ENCODE data around the gene ADGRG7.

The ADGRG7 gene

DNA sequence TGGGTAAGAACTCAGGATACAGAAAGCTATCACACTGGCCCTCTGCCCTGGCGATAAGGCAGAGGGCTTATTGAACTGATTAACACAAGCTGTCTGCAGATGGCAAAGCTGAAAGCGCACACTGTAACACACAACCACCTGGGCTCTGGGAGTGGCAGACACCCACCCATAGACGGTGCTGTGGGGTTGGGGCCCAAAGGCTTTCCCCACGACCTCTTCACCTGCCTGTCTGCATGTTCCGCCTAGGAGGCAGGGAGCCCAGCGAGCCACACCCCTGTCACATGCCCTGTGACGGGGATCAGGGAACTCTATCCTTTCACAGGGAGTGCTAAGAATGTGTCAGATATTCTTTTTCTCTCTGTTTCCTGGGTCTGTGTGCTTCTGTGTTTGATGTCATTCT is 87.8 kb downstream of the ADGRG7 start:
- no peak for DNase-seq (ENCODE audit: extremely low read depth in 1 of 2, low read depth in 1 of 2)

DNA sequence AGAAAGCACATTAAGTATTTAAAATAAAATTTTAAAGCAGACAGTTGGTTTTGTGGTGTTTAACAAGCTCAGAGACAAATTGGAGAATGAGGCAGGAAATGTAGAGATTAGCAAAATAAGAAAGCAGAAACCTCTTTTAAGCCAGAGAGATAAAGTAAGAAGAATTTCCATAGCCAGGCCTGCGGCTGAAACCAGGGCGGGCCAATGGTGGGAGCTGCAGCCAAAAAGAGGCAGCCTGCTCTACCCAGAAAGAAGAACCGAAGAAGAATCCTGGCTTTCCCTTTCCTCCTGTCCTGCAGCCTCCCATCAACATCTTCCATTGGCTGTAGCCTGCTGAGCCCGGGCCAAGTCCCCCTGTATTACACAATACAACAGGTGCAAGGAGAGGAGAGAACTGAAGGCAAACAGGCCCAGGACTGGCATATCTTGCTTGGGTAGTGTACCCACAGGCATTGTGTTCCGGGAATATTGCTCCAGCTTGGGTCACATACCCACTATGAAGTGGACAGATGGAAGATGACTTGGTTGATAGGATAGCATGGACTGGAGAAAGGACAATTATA is 88.4 kb downstream of the ADGRG7 start:
- no peak for DNase-seq (ENCODE audit: extremely low read depth in 1 of 2, low read depth in 1 of 2)

DNA sequence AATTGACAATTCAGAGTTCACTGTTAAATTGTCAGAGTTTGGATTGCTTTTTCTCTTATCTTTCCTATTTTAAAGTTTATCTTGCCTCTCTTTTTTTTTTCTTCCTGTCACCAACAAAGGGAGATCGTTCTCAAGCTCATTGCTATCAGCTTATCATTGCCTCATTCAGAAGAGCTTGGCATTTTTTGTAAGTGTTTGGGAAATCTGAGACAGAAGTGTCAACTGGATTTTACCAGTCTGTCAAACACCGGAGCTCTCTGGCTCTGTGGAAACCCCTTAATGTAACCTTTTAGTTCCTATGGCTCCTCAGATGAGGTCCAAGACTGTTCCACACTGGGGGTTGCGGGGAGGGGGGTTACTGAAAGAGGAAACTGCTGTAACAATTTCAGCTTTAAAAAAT is 89.3 kb downstream of the ADGRG7 start:
- no peak for DNase-seq (ENCODE audit: extremely low read depth in 1 of 2, low read depth in 1 of 2)

DNA sequence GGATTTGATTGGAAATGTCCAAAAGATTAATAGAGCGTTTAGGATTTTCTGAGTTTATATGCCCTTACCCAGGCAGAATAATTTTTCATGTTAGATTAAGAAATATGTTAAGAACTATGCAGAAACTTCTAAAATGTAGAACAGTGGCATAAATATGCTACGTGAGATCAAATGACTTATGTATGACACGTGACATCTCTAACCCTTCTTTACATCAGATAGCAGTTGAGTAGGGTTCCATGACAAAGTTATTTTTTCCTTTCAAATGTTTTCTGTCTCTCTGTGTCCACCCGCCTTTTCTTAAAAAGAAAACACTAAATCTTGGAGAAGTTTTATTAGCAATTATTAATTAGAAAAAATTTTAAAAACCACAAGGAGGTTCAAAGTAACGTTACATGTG is 91.3 kb downstream of the ADGRG7 start:
- DNase-seq (ENCODE audit: extremely low read depth in 1 of 2, low read depth in 1 of 2) = no peak

DNA sequence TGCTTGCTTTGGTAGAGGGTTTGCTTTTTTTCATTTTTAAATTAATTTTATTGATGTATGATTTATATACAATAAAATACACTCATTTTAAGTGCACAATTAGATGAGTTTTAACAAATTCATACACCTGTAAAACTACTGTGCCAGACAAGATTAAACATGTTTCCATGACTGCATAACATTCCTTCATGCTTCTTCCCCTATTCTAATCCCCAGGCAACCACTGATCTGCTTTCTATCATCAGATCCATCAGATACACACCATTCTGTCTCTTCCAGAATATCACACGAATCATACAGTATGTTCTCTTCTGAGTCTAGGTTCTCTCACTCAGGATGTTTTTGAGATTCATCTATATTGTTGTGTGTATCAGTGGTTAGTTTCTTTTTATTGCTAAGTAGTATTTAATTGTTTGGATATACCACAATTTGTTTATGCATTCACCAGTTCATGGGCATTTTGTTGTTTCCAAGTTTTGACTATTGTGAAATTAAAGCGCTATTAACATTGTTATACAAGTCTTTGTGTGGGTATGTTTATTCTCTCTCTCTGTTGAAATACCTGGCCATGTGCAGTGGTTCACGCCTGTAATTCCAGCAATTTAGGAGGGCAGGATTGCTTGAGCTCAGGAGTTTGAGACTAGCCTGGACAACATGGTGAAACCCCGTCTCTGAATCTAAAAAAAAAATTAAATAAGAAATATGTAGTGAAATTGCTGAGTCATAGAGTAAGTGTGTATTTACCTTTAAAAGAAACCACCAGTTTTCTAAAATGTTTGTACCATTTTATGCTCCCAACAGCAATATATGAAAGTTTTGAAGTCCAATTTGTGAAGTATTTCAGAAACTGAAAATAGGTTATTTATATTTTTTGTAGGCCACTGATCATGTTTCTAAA is 92.9 kb downstream of the ADGRG7 start:
- no peak for DNase-seq (ENCODE audit: extremely low read depth in 1 of 2, low read depth in 1 of 2)

DNA sequence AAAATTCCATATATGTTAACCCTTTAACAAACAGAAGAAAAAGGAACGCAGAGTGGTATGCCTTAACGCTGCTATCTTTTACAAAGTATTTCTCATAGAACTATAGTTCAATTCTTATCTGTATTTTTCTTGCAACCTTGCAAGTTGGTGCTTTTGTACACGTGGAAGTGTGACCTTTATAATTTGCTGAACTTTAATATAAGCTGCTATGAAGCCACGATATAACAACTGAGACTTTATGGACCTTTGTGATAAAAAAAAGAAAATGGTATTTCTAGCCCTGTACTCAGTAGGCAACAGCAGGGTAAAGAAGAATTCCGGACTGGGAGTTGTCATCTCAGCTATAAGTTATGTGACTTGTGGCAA is 93.6 kb downstream of the ADGRG7 start:
- no peak for DNase-seq (ENCODE audit: extremely low read depth in 1 of 2, low read depth in 1 of 2)

DNA sequence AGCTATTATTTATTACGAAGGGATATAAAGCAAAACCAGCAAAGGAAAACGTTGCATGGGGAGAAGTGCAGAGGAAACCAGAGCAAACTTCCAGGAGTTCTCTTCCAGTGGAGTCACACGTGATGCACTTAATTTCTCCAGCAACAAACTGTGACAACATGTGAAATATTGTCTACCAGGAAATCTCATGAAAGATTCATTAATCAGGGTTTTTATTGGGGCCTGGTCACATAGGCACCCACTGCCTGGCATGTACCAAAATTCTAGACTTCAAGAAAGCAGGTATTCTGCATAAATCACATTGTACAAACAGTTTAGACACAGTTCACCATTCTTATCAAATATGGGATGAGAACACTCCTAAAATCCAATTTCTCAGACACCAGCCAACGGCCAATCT is 94.5 kb downstream of the ADGRG7 start:
- no peak for DNase-seq (ENCODE audit: extremely low read depth in 1 of 2, low read depth in 1 of 2)

DNA sequence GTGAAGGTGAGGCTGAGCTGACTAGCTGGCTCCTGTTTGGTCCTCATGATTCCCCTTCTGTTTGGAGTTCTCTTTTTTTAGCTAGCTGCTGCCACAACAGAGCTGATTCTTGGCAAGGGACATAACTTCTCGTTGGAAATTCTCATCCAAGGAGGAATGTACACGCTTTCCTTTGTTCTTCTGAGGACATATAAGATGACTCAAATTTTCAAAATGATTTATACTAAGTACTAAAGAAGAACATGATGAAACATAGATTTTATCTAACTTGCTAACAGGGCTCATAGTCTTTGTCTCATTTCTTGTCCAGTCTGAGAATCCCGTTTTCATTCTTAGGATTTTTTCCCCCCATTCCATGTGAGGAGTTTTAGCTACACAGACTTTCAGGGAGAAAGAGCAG is 97.0 kb downstream of the ADGRG7 start:
- DNase-seq (ENCODE audit: extremely low read depth in 1 of 2, low read depth in 1 of 2) = no peak

DNA sequence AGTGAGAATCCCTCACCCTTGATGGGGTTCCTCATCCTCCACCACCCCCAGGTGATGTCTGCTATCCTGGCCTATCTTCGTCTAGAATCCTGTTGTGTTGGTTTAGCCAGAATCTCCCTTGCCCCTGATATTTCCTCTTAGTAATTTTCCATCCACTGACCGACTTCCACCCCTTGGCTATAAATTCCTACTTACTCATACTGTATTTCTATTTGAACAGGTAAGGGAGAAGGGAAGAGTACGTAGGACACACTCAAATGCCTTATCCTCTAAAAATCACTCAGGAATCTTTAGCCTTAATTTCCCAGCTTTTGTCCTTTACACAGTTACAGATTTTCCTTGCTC is 99.2 kb downstream of the ADGRG7 start:
- DNase-seq (ENCODE audit: extremely low read depth in 1 of 2, low read depth in 1 of 2) = no peak

DNA sequence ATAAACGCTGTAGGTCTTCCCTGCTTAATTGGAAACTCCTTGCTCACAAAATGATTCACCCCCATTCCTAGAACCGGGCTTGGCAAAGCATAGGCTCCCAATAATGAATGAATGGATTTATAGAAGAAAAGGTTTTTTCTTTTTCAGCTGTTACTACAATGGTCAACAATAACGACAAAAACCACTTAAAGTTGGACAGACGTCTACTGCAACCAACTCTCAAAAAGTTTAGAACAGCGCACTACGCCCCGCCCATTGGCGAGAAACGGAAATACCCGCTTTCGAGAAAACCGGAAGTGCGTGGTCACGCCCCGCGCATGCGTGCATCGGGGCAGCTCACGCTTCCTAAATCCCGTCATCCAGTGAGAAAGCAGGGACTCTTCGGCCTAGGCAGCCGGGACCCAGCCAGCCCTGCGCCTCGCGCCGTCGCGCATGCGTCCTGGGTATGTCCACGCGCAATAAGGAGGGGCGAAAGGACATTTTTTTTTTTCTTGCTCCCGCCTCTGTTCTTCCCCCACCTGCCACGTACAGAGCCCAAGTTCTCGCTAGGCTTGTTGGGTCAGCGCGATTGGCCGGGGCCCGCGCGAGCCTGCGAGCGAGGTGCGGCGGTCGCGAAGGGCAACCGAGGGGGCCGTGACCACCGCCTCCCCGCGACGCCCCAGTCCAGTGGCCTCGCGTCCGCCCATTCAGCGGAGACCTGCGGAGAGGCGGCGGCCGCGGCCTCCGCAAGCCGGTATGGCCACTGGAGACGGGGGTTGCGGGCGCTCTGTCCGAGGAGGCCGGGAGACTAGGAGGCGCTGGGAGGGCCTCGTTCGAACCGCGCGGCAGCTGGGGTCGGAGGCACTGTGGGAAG is 99.8 kb downstream of the ADGRG7 start, which contains the start of gene TFG:
Gene TFG (plus strand): TSS at position 506 of the 853 bp plus-strand sequence. CDS start 4,192 bp downstream, outside the sequence.
- DNase-seq (ENCODE audit: extremely low read depth in 1 of 2, low read depth in 1 of 2) = peak; percentile 94 to 95

DNA sequence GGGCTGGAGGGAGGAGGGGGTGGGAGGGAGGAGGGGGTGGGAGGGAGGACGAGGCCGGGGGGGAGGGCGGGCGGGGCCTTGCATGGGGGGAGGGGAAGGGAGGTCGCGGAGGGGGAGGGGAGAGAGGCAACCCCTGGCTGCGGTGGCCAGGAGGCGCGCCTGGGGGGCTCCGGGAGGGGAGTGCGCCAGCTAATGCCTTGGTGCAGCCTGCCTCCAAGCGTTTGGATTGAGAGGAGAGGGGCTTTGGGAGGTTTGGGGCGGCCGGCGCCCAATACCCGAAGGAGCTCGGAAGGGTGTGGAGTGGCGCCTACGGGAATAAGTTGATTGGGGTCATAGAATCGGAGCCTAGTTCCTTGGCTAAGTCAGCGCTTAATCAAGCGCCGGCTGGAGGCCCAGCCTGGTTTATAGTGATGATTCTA is 100.5 kb downstream of the ADGRG7 start:
- DNase-seq (ENCODE audit: extremely low read depth in 1 of 2, low read depth in 1 of 2) = peak in 1 of 2 donors; percentile 17

DNA sequence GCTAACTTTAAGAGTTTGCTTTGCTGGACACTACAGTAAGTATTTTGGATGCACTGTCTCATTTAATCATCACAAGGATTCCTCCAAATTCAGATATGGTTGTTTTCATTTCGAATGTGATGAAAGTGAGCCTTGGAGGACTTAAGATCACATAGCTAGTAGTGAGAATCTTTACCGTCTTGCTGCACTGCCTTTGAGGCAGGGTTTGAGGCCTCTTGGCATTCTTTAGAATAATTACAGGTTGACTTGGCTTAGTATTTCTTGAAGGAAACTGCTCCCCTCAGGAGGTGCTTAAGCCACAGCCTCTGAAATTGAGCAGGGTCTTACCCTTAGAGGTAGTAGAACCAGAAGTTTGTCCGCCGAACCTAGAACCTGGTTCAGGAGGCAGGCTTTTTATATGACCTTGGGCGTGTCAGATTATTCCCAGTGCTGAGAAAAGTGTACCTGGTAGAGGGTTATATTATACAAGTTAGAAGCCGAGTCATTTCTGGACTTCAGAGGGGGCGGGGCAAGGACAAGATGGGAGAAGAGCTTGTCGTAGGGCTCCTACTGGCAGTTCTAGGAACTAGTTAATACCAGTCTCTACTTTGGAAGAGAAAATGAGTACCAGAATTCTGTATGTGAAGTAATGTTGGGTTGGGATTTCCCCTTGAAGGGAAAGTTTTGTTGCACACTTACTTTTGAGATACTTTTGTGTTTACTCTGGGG is 101.0 kb downstream of the ADGRG7 start:
- no peak for DNase-seq (ENCODE audit: extremely low read depth in 1 of 2, low read depth in 1 of 2)

DNA sequence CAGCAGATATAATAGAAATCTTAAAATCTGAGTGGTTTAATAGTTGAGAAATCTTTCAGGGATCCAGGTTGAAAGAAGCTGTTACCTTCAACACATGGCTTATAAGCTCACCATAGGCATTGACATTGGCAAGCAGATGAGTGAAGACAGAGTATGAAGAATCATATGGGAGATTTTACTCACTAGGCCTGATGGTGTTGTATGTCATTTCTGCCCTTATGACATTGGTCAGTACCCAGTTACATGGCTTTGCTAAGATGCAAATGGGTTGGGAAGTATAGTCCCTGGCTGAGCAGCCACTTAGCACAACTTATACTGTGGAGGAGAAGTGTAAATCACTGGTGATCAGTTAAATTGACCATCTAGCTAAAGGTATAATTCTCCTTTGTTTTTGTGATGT is 105.8 kb downstream of the ADGRG7 start:
- DNase-seq (ENCODE audit: extremely low read depth in 1 of 2, low read depth in 1 of 2) = no peak

DNA sequence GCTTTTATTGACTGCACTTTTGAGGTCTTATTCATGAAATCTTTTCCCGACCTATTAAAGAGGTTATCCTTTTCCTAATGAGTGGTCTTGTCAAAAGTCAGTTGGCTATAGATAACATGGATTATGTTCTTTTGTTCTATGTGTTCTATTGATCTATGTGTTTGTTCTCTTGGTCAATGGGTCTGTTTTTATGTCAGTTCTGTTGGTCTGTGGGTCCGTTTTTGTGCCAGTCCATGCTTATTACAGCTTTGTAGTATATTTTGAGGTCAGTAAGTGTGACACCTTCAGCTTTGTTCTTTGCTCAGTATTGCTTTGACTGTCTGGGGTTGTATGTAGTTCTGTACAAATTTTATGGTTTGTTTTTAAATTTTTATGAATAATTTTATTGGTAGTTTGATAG is 107.7 kb downstream of the ADGRG7 start:
- DNase-seq (ENCODE audit: extremely low read depth in 1 of 2, low read depth in 1 of 2) = no peak

DNA sequence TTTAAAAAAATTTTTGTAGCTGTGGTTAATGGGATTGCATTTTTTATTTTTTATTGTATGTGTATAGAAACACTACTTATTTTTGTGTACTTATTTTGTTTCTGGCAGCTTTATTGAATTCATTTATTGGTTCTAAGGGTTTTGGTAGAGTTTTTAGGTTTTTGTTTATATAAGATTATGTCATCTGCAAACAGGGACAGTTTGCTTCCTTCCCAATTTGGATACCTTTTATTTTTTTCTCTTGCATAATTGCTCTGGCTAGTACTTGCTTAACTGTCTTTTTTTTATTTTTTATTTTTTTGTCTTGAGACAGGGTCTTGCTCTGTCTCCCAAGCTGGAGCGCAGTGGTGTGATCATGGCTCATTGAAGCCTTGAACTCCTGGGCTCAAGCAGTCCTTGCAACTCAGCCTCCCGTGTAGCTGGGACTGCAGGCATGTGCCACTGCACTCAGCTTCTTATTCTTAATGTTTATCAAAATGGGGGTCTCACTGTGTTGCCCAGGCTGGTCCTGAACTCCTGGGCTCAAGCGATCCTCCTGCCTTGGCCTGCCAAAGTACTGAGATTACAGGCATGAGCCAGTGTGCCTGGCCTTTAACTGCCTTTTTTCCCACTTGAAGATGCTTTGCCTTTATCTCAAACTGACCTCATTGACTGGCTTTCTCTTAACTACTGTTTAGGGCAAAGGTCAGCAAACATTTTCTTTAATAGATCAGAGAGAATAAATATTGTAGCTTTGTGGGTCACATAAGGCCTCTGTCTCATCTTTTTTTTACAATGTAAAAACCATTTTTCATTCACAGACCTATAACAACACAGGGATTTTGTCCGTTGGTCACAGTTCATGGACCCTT is 108.5 kb downstream of the ADGRG7 start:
- DNase-seq (ENCODE audit: extremely low read depth in 1 of 2, low read depth in 1 of 2) = no peak

DNA sequence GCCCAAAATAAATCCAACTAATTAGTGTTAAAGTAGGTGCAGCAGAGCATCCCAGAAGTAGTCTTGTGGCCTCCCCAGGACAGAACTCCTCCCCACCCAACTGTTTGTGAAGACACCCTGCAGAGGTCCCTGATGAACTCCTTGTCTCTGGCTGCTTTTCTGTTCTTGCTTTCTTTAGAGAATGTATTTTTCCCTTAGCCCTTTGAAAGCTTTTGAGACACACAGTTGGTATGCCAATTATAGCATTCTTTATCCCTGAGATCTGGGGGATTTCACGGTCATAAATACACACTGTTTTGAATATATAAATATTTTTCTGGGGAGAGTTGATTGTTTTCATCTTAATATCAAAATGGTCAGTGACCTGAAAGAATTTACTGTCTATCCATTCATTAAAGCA is 109.7 kb downstream of the ADGRG7 start:
- no peak for DNase-seq (ENCODE audit: extremely low read depth in 1 of 2, low read depth in 1 of 2)

DNA sequence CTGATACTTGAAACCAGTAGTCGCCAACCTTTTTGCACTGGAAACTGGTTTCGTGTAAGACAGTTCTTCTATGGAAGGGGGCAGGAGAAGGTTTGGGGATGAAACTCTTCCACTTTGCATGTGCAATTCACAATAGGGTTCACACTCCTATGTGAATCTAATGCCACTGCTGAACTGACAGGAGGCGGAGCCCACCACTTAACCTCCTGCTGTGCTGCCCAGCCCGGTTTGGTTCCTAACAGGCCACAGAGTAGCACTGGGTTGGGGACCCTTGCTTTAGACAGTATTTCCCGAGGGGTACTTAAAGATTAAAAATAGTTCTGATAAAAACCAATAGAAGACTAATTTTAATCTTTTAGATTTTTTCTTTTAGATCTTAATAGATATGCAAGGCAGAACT is 111.0 kb downstream of the ADGRG7 start:
- no peak for DNase-seq (ENCODE audit: extremely low read depth in 1 of 2, low read depth in 1 of 2)

DNA sequence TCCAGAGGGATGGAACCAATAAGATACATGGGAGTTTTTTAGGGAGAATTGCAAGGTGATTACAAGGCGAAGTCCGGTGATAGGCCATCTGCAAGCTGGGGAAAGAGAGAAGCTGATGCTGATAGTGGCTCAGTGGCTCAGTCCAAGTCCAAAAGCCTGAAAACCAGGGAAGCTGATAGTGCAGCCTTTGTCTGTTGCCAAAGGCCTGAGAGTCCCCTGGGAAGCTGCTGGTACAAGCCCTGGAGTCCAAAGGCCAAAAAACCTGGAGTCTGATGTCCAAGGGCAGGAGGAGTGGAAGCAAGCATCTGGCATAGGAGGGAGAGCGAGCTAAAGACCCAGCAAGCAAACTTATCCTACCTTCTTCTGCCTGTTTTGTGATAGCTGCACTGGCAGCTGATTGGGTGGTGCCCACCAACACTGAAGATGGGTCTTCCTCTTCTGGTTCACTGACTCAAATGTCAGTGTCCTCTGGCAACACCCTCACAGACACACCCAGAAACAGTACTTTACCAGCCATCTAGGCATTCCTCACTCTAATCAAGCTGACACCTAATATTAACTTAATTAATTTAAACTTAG is 116.6 kb downstream of the ADGRG7 start:
- DNase-seq (ENCODE audit: extremely low read depth in 1 of 2, low read depth in 1 of 2) = no peak

DNA sequence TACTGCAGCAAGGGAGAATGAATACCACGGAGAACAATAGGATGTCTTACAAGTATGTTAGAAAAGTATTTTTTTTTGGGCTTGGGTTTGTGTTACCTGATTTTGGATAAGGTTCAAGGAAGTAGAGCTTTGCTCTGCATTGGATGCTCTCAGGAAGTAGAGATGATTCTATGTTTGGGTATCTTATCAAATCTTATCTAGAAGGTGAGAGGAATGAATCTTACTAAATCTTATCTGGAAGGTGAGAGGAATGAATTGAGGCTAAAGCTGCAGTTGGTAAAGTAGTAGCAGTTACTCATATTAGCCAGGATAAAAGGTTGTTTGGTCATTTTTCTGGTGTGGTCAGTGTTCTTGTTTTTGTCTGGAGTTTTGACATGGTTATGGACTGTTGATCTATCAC is 117.3 kb downstream of the ADGRG7 start:
- DNase-seq (ENCODE audit: extremely low read depth in 1 of 2, low read depth in 1 of 2) = no peak

DNA sequence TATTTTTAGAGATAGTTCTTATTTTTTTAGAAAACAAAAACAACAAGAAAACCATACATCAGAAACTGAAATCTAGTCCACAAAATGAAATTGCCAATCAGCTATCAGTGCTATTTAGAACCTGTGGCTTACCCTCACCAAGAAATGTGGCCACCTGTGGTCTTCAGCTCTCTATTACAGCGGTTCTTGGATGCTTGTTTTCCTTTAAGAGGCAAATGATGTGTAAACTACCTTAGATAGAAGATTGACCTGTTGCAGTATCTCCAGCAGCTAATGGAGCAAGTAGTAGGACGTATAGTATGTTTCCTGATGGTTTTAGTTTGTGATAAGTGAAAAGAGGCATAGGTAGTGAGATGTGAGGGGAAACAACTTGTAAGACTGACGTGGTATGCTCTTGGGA is 121.1 kb downstream of the ADGRG7 start:
- DNase-seq (ENCODE audit: extremely low read depth in 1 of 2, low read depth in 1 of 2) = no peak

All from activated CD8-positive, alpha-beta memory T cell treated with anti-CD3 and anti-CD28 coated beads for 1 hour (primary cell).